Measurements from ENCODE around the gene ASCC3.

The ASCC3 gene

GRCh38 chr6:100721256-100721655 lies 159.9 kb downstream of the ASCC3 start:
- no peak for TF ChIP-seq TAF1 (IDR thresholded peaks at IDR 0.05; ENCODE audit: low read depth)
- no peak for TF ChIP-seq TEAD4 (IDR thresholded peaks at IDR 0.05)
- no peak for TF ChIP-seq USF1 (IDR thresholded peaks at IDR 0.05)
- TF ChIP-seq REST (IDR thresholded peaks at IDR 0.05; ENCODE audit: low read depth): no peak
- TF ChIP-seq YY1 (IDR thresholded peaks at IDR 0.05; ENCODE audit: low read depth): no peak
- no peak for TF ChIP-seq FOXM1 (IDR thresholded peaks at IDR 0.05; ENCODE audit: borderline replicate concordance, low read depth)
- TF ChIP-seq CREB1 (IDR thresholded peaks at IDR 0.05; ENCODE audit: low read depth): no peak
- TF ChIP-seq EP300 (IDR thresholded peaks at IDR 0.05; ENCODE audit: borderline replicate concordance): no peak
- TF ChIP-seq EGR1 (IDR thresholded peaks at IDR 0.05): no peak
- no peak for TF ChIP-seq TCF12 (IDR thresholded peaks at IDR 0.05; ENCODE audit: low read depth)
- TF ChIP-seq NFIC (IDR thresholded peaks at IDR 0.05): no peak
- no peak for TF ChIP-seq ZBTB7A (IDR thresholded peaks at IDR 0.05; ENCODE audit: low read depth)
- TF ChIP-seq MAX (IDR thresholded peaks at IDR 0.05): no peak
- no peak for TF ChIP-seq CEBPB (IDR thresholded peaks at IDR 0.05)
- no peak for TF ChIP-seq RAD21 (IDR thresholded peaks at IDR 0.05; ENCODE audit: low read depth)

GRCh38 chr6:100719883-100720682 lies 161.0 kb downstream of the ASCC3 start:
- TF ChIP-seq RAD21 (IDR thresholded peaks at IDR 0.05; ENCODE audit: low read depth): peak; percentile 40
- TF ChIP-seq YY1 (IDR thresholded peaks at IDR 0.05; ENCODE audit: low read depth): no peak

- TF ChIP-seq TAF1 (IDR thresholded peaks at IDR 0.05; ENCODE audit: low read depth) (no peak), REST (IDR thresholded peaks at IDR 0.05; ENCODE audit: low read depth) (no peak), EGR1 (IDR thresholded peaks at IDR 0.05) (no peak), CEBPB (IDR thresholded peaks at IDR 0.05) (no peak), ZBTB7A (IDR thresholded peaks at IDR 0.05; ENCODE audit: low read depth) (no peak), EP300 (IDR thresholded peaks at IDR 0.05; ENCODE audit: borderline replicate concordance) (no peak), TEAD4 (IDR thresholded peaks at IDR 0.05) (no peak), RAD21 (IDR thresholded peaks at IDR 0.05; ENCODE audit: low read depth) (no peak)
Measured at GRCh38 chr6:100712997-100713396, 168.1 kb downstream of the ASCC3 start.

GRCh38 chr6:100706491-100706890 lies 174.6 kb downstream of the ASCC3 start:
- TF ChIP-seq NFIC (IDR thresholded peaks at IDR 0.05) (no peak), CEBPB (IDR thresholded peaks at IDR 0.05) (no peak), USF1 (IDR thresholded peaks at IDR 0.05) (no peak), FOXM1 (IDR thresholded peaks at IDR 0.05; ENCODE audit: borderline replicate concordance, low read depth) (no peak), MAX (IDR thresholded peaks at IDR 0.05) (no peak), EP300 (IDR thresholded peaks at IDR 0.05; ENCODE audit: borderline replicate concordance) (no peak), RAD21 (IDR thresholded peaks at IDR 0.05; ENCODE audit: low read depth) (no peak), TEAD4 (IDR thresholded peaks at IDR 0.05) (no peak), YY1 (IDR thresholded peaks at IDR 0.05; ENCODE audit: low read depth) (no peak), EGR1 (IDR thresholded peaks at IDR 0.05) (no peak), ZBTB7A (IDR thresholded peaks at IDR 0.05; ENCODE audit: low read depth) (no peak), TCF12 (IDR thresholded peaks at IDR 0.05; ENCODE audit: low read depth) (no peak), CREB1 (IDR thresholded peaks at IDR 0.05; ENCODE audit: low read depth) (no peak), REST (IDR thresholded peaks at IDR 0.05; ENCODE audit: low read depth) (no peak), TAF1 (IDR thresholded peaks at IDR 0.05; ENCODE audit: low read depth) (no peak)
